NCI-H2107 (cell line): Measurements from ENCODE around the gene KANK3.
"Not testable (repeated sequence)": the region's sequence is repeated elsewhere in the genome, so short reads cannot be mapped to it uniquely, and the experiment has no call there.

Experiments
- DNase-seq: peaks from one replicate; lab custom pipeline; 2025; lab: John Stamatoyannopoulos, UW

KANK3 gene

GRCh38 chr19:8316351-8317125, 26.5 kb downstream of the KANK3 start:
- no peak for DNase-seq

- not testable (repeated sequence) for DNase-seq
Observed at GRCh38 chr19:8314981-8315640, 28.0 kb downstream of the KANK3 start.

DNA sequence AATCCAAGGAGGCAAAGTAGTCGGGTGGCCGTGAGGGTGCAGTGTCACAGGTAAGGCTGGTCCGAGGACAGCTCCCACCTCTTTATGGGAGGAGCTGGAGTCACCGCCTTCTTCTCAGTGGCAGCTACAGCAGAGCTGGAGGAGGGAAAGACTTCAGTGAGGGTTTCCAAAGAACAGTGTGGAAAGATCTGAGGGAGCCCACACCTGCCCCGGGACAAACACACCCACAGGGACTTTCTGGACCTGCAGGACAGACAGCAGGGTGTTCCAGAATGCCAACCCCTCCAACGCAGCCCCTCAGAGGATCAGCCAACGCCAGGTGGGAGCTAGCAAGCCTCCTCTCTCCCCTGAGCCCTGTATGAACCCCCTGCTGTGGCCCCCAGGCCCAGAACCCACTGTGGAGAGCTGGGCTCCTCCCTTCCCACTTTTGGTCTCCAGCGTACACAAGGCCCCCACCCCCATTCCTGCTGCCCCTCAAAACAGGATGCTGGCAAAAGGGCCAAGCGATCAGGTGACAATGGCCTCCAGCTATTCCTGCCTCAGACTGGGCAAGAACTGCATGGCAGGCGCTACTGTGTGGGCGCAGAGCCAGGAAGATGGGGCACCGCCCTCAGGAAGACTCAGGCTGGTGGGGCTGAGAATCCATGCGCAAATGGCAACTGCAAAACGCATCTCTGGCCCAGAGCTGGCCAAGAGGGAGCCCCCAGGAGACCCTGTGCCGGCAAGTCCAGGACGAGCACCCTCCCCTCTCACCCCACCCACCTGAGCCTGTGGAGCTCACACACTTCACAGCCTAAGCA, 31.4 kb downstream of the KANK3 start:
- DNase-seq: no peak

- no peak for DNase-seq
Observed at GRCh38 chr19:8310342-8311055, 32.6 kb downstream of the KANK3 start.

DNA sequence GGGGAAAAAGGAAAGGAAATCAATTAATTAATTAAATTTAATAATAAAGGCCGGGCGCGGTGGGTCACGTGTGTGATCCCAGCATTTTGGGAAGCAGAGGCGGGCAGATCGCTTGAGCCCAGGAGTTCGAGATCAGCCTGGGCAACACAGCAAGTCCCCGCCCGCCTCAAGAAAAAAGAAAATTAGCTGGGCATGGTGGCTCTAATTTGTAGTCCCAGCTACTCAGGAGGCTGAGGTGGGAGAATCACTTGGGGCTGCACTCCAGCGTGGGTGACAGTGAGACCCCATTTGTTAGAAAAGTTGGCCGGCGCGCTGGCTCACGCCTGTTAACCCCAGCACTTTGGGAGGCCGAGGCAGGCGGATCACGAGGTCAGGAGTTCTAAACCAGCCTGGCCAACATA, 34.2 kb downstream of the KANK3 start:
- DNase-seq: no peak

- DNase-seq: peak; percentile 81
Observed at GRCh38 chr19:8307965-8308866, 34.8 kb downstream of the KANK3 start, which contains the start of gene CD320. CD320 (minus strand) TSS chr19:8308358; CDS start chr19:8308290, 68 bp downstream.

- DNase-seq: no peak
Observed at GRCh38 chr19:8307400-8307964, 35.6 kb downstream of the KANK3 start.

DNA sequence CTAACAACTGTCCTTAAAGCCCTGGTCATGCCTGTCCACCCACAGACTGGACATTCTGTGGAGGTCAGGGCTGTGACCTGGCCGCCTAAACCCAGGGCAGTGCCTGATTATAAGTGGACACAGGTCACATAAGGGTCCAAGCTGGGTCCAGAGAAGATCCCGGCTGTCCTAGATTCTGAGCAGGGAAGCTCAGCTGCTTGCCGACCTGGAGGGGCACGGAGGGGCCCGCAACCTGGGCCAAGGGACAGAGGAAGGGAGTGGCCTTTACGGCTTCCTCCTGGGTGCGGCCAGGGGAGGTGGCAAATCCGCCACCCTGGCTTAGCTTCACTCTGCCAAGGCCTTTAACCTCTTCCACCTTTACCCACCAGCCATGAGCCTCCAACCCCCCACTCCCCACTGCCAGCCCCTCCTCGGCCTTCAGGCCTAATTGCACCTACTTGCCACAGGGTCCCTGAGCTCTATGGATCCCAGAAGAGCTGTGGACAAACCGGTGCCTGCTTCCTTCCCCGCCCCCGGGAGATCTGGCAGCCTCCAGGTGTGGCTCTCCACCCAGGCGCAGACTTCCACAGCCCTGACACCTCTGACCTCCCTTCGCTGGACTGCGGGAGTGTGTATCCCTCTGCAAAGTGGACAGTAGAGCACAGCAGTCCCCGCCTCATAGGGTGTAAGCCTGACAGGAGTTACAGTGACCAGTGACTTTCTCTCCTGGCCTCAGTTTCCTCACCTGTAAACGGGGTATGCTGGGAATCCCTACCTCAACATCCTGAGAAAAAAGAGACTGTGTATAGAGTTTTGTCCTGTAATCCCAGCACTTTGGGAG, 36.6 kb downstream of the KANK3 start:
- DNase-seq: no peak

DNA sequence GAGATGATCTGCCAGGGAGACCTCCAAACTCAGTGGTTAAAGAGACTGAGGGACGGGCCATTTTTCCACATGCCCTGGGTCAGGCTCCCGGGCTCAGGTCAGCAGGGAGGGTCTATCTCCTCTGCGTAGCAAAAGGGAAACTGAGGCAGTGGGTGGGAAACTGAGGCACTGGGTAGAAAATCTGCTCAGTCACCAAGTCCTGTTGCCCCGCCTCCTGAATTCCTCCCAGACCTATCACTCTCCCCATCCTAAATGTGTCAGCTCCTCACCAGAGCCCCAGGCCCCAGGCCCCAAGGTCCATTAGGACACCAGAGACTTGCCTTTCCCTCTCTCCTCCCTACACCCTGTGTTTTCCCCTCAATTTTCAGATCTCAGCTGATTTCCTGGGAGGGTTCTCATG, 37.3 kb downstream of the KANK3 start:
- DNase-seq: no peak

DNA sequence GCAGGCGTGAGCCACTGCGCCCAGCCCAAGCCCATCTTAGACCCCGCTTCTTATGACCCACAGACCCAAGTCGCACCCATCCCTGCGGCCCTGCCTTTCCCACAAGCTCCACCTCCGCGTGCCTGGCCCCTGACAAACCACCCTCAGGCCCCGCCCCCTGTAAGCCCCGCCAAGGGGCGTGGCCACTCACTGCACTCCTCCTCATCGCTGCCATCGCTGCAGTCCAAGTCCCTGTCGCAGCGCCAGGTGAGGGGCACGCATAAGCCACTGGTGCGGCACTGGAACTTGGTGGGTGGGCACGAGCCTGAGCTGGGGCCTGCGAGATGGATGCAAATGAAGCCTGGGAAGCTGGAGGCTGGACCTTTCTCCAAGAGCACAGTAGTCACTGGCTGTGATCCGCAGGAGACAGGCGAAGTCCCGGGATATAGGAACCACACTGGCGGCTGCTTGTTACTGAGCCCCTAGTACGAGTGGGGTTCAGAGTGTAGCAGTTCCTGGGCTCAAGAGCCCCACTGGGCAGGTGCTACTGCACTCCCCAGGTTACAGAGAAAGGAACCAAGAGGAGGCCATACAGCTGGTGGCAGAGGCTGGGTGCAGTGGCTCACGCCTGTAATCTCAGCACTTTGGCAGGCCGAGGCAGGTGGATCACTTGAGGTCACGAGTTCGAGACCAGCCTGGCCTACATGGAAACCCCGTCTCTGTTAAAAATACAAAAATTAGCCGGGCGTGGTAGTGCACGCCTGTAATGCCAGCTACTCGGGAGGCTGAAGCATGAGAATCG, 38.0 kb downstream of the KANK3 start:
- no peak for DNase-seq

- no peak for DNase-seq
Observed at GRCh38 chr19:8302734-8303133, 40.3 kb downstream of the KANK3 start.

- no peak for DNase-seq
Observed at GRCh38 chr19:8302357-8302691, 40.7 kb downstream of the KANK3 start.

GRCh38 chr19:8291337-8291736, 51.7 kb downstream of the KANK3 start:
- DNase-seq: not testable (repeated sequence)

GRCh38 chr19:8276508-8276907, 66.6 kb downstream of the KANK3 start:
- DNase-seq: not testable (repeated sequence)
